Measurements from ENCODE around the gene RNF126.
"Not testable (repeated sequence)": the region's sequence is repeated elsewhere in the genome, so short reads cannot be mapped to it uniquely, and the experiment has no call there.

Gene RNF126

DNA sequence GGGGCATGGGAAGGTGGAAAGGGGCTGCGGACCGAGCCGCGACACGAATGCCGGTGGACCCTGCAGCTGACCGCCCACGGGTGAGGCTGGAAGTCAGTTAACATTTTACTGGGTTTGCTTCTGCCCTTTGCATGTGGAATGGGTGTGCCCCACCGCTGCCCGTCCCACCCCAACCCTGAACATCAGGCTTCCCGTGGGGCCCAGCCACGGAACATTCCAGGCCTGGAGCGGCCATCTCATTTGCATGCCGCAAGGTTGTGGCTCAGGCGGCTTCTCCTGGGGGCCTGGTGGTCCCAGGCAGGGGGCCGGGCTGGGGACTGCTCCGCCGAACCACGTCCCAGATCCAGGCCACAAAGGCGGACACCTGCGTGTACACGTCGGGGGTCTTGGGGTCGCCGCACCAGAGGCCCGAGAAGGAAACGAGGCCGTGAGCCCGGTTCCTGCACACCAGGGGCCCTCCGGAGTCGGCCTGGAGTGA is 22.5 kb upstream of the RNF126 start:
- no peak for DNase-seq (ENCODE audit: low spot score)

DNA sequence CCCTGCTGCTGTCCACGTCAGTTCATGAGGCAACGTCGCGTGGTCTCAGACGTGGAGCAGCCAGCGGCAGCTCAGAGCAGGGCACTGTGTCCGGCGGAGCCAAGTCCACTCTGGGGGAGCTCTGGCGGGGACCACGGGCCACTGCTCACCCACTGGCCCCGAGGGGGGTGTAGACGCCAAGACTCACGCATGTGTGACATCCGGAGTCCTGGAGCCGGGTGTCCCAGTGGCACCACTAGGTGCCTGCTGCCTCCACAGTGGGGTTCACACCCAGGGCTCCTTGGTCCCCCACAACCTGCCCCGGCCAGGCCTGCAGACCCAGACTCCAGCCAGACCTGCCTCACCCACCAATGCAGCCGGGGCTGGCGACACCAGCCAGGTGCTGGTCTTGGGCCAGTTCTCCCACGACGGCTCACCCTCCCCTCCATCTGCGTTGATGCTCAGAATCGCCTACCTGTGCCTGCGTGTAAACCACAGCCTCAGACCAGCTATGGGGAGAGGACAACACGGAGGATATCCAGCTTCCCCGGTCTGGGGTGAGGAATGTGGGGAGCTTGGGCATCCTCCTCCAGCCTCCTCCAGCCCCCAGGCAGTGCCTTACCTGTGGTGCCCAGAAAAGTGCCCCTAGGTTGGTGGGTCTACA is 19.8 kb upstream of the RNF126 start:
- DNase-seq (ENCODE audit: low spot score): no peak

DNA sequence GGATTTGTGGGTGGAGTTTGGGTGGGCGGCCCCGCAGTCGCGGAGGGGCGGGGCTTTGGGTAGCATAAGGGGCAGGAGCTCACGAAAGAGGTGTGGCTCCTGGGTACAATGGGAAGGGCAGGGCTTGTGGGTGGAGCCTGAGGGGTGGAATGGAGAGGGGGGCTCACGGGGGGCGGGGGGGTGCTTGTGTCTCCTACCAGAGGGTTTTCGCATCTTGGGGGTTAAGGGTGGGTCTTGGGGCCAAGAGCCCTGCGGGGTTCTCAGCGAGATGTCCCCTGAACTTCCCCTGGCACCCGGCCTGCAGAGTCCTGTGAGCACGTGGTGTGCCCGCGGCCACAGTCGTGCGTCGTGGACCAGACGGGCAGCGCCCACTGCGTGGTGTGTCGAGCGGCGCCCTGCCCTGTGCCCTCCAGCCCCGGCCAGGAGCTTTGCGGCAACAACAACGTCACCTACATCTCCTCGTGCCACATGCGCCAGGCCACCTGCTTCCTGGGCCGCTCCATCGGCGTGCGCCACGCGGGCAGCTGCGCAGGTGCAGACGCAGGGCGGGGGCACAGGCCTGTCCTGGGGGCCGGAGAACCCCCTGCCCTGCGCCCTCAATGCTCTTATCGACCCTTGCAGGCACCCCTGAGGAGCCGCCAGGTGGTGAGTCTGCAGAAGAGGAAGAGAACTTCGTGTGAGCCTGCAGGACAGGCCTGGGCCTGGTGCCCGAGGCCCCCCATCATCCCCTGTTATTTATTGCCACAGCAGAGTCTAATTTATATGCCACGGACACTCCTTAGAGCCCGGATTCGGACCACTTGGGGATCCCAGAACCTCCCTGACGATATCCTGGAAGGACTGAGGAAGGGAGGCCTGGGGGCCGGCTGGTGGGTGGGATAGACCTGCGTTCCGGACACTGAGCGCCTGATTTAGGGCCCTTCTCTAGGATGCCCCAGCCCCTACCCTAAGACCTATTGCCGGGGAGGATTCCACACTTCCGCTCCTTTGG is 18.3 kb upstream of the RNF126 start:
- DNase-seq (ENCODE audit: low spot score): peak; percentile 96

DNA sequence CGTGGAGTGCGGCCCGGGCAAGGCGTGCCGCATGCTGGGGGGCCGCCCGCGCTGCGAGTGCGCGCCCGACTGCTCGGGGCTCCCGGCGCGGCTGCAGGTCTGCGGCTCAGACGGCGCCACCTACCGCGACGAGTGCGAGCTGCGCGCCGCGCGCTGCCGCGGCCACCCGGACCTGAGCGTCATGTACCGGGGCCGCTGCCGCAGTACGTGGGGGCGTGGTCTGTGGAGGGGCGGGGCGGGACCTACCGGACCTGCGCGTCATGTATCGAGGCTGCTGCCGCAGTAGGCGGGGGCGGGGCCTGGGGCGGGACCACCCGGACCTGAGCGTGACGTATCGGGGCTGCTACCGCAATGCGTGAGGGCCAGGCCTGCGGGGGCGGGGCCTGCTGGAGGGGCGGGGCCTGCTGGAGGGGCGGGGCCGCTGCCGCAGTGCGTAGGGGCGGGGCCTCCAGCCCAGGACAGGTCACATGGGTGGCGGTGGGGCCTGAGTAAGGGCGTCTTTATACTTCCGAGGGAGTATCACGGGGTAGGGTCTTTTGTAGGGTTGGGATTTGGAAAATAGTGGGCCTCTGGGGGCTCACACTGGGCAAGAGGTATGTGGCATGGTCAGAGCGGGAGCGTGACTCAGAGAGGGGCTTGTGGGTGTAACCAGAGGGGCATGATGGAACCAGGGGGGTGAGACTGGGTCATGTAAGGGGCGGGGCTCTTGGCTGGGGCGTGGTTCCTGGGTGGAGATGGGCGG is 17.4 kb upstream of the RNF126 start:
- DNase-seq (ENCODE audit: low spot score): peak; percentile 98

DNA sequence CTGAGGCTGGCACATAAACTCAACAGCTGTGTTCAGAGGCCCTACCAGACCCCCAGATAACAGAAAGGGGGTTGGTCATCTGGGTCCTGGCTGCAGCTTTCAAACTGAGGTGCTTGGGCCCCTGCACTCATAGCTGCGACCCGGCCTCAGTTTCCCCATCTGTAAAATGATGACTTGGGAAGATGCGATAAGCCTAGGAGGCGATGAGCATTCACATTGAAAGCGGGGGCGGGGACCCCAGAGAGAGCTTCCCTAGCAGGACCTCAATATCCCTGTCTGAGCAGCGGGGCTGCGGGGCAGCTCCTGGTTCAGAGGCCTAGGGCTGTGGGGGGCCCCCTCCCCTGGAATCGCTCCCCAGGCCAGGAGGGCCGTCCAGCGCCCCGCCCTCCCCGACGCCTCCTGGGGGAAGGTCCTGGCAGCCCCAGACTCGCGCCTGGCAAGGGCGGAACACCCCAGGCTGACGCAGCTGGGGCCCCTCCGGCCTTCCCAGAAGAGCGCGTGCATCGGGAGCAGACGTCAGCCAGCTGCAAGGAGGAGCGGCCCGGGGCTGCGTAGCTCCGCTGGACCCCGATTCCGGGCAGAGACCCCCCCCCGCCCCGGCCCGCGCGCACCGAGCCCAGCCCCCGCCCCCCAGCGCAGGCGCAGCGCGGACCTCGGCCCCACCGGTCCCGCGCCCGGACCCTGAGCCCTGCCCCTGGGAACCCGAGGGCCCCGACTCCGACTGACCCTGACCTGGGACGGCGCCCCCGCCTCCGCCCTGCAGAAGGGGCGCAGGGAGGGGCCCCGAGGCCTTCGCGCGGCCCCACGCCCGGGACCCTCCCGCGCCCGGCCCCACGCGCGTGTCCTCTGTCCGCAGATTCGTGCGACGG is 16.6 kb upstream of the RNF126 start:
- no peak for DNase-seq (ENCODE audit: low spot score)

DNA sequence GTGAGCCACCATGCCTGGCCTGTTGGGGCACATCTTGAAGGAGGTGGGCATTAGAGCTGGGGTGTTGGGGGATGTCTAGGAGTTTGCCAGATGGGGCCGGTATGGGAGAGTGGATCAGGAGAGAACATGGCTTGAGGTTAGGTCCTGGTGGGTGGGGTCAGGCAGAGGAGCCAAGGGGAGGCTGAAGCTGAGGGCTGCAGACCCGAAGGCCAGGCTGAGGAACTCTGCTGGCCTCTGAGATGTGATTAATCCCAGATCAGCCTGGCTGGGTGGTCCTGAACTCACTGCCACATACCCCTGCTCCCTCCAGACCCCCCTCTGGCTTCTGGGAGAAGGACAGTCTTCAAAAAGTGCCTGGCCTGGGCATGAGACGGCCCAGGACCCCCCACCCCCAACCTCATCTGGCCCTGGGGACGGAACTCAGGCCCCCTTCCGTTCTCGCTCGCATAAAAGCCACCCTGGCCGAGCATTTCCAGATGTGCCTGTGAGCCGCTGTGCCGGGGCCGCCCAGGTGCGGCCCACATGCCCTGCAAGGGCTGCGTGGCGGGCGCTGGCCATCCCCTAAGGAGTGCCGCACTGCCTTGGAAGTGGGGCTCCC is 15.9 kb upstream of the RNF126 start:
- no peak for DNase-seq (ENCODE audit: low spot score)

DNA sequence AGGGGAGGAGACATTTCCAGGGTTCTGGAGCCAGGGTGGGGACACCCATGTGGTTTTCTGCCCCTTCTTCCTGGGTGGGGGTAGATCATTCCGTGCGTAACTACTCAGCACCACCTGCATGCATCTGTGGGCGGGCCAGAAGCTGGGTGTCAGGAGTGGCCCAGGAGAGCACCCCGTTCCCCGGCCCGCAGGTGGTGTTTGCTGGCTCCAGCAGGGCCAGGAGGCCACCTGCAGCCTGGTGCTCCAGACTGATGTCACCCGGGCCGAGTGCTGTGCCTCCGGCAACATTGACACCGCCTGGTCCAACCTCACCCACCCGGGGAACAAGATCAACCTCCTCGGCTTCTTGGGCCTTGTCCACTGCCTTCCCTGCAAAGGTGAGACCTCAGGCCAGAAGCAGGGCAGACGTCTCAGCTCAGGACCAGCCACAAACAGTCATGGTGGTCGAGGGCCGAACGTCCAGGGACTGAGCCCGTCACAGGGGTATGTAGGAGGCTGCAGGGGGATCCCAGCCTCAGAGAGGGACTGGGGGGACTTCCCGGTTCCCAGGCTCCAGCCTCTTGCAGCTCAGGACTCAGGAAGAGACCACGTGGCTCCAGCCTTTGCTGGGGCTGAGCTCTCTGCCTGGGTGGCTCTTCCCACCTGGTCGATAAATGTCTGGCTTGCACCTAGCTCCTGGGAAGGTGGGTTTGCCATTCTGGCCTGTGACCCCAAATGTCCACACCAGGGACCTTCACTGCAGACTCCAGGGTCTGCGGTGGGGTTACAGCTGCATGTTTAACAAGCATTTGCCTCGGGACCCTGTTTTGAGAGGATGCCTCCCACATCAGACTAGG is 14.8 kb upstream of the RNF126 start:
- no peak for DNase-seq (ENCODE audit: low spot score)

DNA sequence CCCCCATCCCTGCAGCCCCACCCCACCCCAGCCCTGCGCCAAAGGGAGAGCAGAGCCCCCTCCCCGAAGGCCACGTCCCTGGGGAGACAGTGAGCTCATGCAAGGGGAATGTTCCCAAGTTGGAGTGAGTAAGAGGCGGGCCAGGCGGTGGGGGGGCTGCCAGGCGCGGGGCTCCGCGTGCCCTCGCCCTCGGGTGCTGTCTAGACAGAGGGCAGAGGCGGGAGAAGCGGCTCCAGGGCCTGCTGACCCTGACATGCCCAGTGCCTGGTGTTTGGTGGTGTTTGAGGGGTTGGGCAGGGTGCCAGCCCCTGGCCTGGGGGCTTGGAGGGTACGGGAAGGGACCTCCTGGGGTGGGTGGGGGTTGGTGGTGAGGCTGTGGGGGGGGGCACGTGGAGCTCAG is 14.2 kb upstream of the RNF126 start:
- DNase-seq (ENCODE audit: low spot score): peak; percentile 54

DNA sequence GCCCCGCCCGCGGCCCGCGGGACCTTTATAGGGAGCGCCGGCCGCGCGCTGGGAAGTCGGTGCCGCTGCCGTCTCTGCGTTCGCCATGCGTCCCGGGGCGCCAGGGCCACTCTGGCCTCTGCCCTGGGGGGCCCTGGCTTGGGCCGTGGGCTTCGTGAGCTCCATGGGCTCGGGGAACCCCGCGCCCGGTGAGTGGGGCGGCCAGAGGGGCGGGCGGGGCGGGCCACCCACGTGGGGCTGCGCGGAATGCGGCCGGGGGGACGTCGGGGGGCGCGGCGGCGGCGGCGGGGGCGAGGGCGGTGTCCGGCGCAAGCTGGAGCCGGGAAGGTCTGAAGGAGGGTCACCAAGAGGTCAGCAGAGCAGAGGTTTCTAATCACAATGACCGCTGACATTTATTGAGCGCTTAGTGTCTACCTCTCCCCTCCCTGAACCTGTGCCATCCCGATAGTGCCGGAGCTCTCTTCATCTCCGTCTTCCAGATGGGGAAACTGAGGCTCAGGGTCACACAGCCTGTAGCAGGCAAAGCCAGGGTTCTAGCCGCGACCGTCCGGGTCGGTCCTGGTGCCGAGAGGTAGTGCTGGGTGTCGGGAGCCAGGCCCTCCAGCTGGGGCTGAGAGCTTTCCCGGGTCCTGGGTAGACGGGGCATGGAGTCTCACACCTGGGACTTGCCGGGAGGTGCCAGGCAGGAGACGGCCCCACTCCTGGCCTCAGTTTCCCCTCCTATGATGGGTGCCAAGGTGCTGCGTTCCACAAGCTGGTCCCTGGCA is 13.5 kb upstream of the RNF126 start, which contains the start of gene FSTL3:
Gene FSTL3 (plus strand): TSS at position 54 of the 767 bp plus-strand sequence. CDS start 32 bp downstream, at position 86.
- DNase-seq (ENCODE audit: low spot score): no peak

DNA sequence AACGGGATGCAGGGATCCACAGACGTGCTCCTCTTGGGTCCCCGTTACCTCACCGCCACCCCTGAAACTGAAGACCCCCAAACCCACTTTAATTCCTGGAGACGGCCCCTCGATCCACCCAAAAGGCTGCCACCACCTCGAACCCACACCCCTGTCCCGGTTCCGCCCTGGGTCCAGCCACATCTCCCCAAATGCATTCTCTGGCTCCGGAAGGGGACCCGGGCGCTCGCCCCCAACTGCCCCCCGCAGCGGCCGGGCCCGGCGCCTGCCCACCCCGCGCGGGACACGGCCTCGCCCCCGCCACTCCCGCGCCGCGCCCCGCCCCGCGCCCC is 13.0 kb upstream of the RNF126 start:
- no peak for DNase-seq (ENCODE audit: low spot score)

DNA sequence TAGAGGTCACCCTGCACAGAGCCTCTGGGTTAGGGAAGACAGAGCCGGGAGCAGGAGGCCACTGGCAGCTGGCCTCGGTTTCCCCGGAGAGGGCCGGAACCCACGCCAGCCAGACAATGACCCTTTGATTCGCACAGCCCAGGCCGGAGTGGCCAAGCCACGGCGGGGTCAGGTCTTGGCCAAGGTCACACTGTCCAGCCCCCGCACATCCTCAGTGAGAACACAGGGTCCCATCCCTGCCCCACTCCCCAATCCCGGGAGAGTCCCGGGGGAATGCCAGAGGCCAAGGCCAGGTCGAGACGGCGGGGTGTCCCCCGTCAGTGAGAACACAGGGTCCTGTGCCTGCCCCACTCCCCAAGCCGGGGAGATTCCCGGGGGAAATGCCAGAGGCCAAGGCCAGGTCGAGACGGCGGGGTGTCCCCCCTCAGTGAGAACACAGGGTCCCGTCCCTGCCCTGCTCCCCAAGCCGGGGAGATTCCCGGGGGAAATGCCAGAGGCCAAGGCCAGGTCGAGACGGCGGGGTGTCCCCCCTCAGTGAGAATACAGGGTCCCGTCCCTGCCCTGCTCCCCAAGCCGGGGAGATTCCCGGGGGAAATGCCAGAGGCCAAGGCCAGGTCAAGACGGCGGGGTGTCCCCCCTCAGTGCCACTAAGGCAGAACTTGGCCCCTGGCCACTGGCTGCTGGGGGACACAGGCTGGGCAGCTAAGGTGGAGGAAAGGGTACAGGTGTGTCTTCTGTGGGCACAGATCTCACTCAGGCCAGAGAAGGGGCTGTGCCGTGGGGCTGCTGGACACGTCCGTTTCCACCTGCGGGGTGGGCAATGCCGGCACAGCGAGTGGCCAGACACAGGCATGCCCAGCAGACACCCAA is 11.5 kb upstream of the RNF126 start:
- no peak for DNase-seq (ENCODE audit: low spot score)

DNA sequence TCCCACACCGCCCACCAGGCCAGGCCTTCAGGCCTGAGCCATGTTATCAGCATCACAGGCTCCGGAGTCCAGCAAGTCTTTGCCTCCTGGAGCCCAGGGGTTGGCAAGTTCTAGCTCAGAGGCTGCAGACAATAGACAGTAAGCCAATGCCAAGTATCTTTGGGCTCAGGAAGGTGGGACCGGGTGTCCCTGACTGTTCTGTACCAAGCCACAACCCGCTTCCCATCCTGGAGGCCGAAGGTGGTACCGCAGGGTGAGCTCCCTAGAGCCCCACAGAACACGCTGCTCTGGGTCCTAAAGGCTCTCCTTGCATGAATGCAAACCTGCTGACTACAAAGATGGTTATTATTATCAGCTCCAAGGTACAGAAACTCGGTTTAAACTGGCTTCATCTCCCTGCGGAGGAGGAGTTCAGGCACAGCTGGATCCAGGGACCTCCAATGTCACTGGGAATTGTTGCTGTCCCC is 7.6 kb upstream of the RNF126 start:
- DNase-seq (ENCODE audit: low spot score): no peak

DNA sequence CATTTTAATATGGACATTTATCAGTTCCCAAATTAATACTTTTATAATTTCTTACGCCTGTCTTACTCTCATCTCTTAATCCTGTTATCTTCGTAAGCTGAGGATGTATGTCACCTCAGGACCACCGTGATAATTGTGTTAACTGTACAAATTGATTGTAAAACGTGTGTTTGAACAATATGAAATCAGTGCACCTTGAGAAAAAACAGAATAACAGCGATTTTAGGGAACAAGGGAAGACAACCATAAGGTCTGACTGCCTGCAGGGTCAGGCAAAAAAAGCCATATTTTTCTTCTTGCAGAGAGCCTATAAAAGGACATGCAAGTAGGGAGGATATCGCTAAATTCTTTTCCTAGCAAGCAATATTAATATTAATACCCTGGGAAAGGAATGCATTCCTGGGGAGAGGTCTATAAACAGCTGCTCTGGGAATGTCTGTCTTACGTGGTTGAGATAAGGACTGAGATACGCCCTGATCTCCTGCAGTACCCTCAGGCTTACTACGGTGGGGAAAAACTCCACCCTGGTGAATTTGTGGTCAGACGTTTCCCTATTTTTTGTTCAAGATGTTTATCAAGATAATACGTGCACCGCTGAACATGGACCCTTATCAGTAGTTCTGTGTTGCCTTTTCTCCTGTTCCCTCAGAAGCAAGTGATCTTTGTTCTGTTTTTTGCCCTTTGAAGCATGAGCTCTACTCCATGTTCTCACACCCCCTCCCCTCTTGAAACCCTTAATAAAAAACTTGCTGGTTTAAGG is 5.8 kb upstream of the RNF126 start:
- not testable (repeated sequence) for DNase-seq (ENCODE audit: low spot score)

DNA sequence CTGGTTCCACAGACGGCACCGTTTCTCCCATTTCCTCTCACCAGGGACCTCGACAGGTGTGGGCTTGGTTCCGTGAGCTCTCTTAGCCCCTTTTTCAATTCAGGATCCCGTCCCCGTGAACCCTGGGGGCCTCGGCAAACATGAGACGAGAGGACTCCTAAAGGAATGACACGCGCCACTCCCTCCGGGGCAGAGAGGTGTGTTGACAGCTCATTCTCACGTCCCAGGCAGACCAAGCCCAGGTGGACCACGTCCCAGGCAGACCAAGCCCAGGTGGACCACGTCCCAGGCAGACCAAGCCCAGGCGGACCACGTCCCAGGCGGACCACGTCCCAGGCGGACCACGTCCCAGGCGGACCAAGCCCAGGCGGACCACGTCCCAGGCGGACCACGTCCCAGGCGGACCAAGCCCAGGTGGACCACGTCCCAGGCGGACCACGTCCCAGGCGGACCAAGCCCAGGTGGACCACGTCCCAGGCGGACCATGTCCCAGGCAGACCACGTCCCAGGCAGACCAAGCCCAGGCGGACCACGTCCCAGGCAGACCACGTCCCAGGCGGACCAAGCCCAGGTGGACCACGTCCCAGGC is 4.1 kb upstream of the RNF126 start:
- DNase-seq (ENCODE audit: low spot score): not testable (repeated sequence)

DNA sequence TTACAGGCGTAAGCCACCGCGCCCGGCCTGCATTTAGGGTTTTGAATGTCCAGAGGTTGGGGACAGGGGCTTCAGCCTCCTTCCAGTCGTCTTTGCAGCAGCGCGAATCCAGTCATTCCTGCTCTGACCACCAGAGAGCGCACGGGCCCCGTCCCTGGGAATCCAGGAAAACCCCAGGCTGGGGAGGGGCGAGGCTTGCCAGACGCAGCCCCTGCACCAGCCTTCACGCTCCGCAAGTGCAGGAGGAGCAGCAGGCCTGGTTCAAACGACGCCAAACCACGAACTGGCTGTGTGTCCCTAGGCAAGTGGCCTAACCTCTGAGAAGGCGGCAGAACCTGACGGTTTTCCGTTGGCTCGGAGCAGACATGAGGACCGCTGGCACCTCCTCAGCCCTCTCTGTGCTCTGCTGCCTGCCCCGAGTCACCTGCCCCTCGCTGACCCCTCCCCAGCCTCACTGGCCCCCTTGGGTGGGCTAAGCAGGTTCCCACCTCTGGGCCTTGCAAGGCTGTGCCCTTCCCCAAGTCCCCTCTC is 2.0 kb upstream of the RNF126 start:
- DNase-seq (ENCODE audit: low spot score): peak; percentile 80

DNA sequence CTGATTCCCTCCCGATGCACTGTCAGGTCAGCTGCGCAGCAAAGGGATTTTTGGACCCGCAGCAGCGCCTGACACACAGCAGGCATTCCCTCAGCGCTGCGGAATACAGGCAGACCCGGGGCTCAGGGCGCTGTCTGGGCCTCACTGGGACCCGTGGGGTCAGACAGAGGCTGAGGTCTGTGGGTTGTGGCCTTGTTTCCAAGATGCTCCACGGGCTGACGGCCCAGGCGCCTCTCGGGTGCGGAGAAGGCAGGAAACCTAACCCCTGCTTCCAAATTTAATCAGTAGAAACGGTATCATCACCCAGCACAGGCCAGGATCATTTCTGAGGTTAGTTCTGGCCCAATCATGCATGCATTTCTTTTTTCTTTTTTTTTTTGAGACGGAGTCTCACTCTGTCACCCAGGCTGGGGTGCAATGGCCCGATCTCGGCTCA is 686 bp upstream of the RNF126 start:
- DNase-seq (ENCODE audit: low spot score): no peak

Measured in COLO829 (cell line).